GM18907 (cell line): ENCODE data around the gene C2orf78.
"Not testable (repeated sequence)": the region's sequence is repeated elsewhere in the genome, so short reads cannot be mapped to it uniquely, and the experiment has no call there.

Source experiments
- ATAC-seq: cut with Tn5 transposase; IDR thresholded peaks from one replicate; pipeline ENCODE4 v1.9.1; 2021; ENCODE audit warnings: mild to moderate bottlenecking, moderate library complexity; ENCODE audit not compliant: unreplicated experiment

Gene C2orf78

DNA sequence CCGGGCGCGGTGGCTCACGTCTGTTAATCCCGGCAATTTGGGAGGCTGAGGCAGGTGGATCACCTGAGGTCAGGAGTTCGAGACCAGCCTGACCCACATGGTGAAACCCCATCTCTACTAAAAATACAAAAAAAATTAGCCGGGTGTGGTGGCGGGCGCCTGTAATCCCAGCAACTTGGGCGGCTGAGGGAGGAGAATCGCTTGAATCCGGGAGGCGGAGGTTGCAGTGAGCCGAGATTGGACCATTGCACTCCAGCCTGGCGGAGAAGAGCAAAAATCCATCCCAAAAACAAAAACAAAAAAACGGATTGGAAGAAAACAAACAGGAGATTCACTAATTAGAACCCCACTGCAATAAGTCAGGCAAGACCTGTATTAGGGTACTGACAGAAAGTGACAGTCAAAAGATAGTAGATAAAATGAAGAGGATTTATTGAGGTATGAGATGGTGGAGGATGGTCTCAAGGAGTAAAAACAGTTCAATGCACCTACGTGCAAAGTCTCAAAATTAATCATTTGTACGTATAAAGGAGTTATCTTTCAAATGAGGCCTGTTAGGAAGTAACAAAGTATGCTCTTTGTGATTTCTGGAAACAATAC lies 5.0 kb upstream of the C2orf78 start:
- not testable (repeated sequence) for ATAC-seq

- peak; percentile 99 for ATAC-seq
Measured at GRCh38 chr2:73779467-73780236, 4.3 kb upstream of the C2orf78 start, which contains the start of gene DUSP11. Gene DUSP11, minus strand, starts transcription at chr2:73780103. Its CDS starts 129 bp downstream, at chr2:73779974.

GRCh38 chr2:73780237-73780582 lies 3.8 kb upstream of the C2orf78 start:
- no peak for ATAC-seq

GRCh38 chr2:73783402-73783801 lies 581 bp upstream of the C2orf78 start:
- not testable (repeated sequence) for ATAC-seq

- ATAC-seq, result no peak
Measured at GRCh38 chr2:73811878-73812277, 27.9 kb downstream of the C2orf78 start.

- no peak for ATAC-seq
Measured at GRCh38 chr2:73812635-73813034, 28.7 kb downstream of the C2orf78 start.

GRCh38 chr2:73818296-73818695 lies 34.3 kb downstream of the C2orf78 start:
- ATAC-seq, result no peak

DNA sequence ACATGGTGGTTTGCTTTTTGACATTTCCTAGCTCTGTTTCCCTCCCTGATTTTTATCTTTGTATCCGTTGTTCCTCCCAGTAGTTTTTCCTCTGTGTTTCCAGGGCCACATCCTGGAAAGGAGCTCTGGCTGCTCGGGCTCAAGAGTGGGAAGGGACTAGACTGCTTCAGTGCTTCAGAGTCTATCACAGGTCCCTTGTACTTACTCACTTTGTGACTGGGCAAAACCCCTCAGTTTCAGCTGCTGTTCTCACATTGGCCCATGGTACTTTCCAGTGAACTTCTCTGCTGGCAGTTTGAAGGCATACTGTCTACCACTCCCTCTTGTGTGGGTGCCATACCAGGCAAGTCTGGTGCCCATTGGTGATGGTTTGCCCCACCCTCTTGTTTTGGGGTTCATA lies 37.2 kb downstream of the C2orf78 start:
- peak; percentile 81 for ATAC-seq

- ATAC-seq, result no peak
Measured at GRCh38 chr2:73821669-73822068, 37.7 kb downstream of the C2orf78 start.

DNA sequence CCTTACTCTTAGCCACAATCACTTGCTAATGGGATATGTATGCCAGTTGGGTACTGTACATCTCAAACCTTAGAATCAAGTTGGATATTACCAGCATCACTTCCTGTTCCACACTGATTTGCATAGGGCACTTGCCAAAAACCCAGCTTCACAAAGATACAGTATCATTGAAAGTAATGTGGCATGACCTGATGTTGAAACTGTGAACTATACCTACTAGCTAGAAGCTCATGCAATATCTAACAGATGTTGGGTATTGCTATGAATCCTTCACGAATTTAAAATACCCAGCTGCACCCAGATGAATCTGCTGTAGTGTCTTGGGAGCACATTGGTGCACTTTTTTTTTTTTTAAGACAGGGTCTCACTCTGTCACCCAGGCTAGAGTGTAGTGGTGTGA lies 38.3 kb downstream of the C2orf78 start:
- peak; percentile 81 for ATAC-seq

DNA sequence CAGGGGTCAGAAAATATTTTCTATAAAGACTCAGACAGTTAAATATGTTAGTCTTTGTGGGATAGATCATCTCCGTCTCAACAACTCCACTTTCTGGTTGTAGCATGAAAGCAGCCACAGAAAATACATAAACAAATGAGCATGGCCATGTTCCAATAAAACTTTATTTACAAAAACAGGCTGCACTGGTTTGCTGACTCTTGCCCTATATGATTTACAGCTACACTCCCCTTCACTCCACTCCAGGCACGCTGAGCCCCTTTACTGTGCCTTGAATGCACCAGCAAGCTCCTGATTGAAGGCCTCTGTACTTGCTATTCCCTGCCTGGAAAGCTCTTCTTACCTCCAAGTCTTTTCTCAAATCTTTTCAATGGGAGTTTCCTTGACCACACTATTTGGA lies 39.0 kb downstream of the C2orf78 start:
- ATAC-seq, result no peak

DNA sequence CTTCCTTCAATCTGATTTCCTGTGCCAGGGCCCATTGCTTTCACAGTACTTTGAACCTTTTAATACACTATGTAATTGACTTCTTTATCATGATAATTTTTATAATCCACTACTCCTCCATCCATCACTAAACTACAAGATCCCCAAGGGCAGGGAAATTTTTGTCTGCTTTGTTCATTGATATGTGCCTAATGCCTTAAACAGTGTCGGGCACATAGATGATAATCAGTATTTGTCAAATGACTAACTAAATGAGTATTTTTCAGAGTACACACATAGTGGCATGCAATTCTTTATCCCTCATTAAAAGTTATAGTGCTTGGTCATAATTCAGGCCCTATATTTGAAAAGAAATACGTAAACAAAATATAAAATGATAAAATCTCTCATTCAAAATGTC lies 39.4 kb downstream of the C2orf78 start:
- ATAC-seq, result no peak

- no peak for ATAC-seq
Measured at GRCh38 chr2:73823916-73824523, 40.0 kb downstream of the C2orf78 start.

DNA sequence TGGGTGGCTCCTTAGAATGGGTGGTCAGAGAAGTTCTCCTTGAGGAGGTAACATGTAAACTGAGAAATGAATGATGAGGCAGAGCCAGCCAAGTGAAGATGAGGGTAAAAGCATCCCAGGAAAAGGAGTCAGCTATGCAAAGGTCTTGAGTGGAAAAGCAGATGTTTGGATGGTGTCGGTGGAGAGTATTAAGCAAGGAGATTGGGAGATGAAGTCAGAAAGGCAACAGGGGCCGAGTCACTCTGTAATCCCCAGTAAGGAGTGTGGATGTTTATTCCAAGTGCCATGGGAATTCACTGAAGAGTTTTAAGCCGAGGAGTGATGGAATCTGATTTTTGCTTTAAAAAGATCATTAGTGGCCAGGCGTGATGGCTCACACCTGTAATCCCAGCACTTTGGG lies 41.4 kb downstream of the C2orf78 start:
- ATAC-seq, result no peak

DNA sequence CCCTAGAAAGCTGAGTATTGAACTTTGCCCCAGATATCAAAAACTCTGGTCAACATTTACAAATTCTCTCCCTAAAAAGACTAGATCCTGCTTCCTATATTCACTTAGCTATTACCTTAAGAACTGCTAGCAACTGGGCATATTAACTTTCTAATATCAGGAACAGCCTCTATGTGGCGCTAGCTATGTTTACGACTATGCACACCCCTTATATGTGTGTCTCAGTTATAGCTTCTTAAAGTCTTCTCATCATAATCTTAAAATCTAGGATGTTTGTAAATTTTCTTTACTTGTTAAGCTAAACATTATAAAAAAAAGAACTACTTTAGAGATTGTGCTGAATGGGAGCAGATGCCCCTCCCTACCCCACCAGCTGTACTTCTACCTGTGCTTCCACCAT lies 43.0 kb downstream of the C2orf78 start:
- no peak for ATAC-seq

GRCh38 chr2:73827660-73828388 lies 43.8 kb downstream of the C2orf78 start:
- ATAC-seq, result no peak

- ATAC-seq, result no peak
Measured at GRCh38 chr2:73828389-73828817, 44.4 kb downstream of the C2orf78 start.

GRCh38 chr2:73828818-73829570 lies 45.0 kb downstream of the C2orf78 start, which contains the start of gene STAMBP:
Gene STAMBP, plus strand, starts transcription at chr2:73828961. Its CDS starts 1,896 bp downstream, at chr2:73830857.
- peak; percentile 79 for ATAC-seq

DNA sequence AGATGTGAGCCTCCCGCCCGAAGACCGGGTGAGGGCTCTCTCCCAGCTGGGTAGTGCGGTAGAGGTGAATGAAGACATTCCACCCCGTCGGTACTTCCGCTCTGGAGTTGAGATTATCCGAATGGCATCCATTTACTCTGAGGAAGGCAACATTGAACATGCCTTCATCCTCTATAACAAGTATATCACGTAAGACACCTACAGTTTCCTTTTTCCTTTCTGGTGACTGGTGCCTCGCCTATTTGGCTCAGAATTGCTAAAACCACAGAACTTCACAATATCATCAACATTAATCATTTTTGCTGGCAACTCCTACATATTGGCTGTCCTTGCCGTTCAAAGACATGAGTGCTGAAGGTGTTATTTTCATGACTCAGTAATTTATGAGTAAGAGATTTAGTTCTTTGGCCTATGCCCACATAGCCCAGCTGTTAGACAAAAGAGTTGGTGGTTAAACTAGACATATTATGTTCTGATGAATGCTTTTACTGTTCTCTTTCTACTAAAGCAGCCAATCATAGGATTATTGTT lies 47.0 kb downstream of the C2orf78 start:
- ATAC-seq, result no peak

DNA sequence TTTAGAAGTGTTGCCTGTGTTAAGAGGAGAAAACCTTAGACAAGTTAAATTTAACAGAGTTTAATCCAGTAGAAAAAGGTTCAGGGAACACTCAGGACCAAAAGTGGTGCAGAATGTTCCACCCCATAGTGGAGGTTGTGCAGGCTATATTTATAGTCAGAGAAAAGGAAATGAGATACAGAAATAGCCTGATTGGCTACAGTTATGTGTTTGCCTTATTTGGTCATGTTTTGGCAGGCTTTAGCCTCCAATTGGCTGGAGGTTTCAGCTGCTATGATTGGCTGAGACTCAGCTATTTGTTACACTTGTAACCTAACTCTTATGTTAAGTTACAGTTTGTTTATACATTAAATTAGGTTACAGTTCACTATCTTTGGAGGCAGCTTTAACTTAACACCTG lies 48.9 kb downstream of the C2orf78 start:
- ATAC-seq, result no peak
